OCI-LY3 (cell line): ENCODE measurements around the gene LHPP.

Experiments
- H2AFZ ChIP-seq: fragments of 200-600, 300-600 bp; shearing (Covaris generic); 2 replicates; pipeline ENCODE4 v1.6.0; 2014; ENCODE audit warnings: antibody characterized with exemption, low read depth, low read length
- H3K27ac ChIP-seq: fragments of 200-600, 300-600 bp; sonication (generic); 2 replicates; pipeline ENCODE4 v1.5.1; 2014; ENCODE audit warnings: mild to moderate bottlenecking, low read length, moderate library complexity, mixed read lengths
- H3K27me3 ChIP-seq: fragments of 200-600, 300-600 bp; sonication (generic); 2 replicates; pipeline ENCODE4 v1.6.1; 2014; ENCODE audit warnings: low read depth, low read length, mixed read lengths
- H3K36me3 ChIP-seq: fragments of 200-600, 300-600 bp; sonication (generic); replicated peaks from 2 replicates; pipeline ENCODE3; 2014; ENCODE audit warnings: low read depth, low read length, mixed read lengths
- H3K4me1 ChIP-seq: fragments of 300-600, 200-600 bp; sonication (generic); 2 replicates; pipeline ENCODE4 v1.6.1; 2014; ENCODE audit warnings: low read length, mixed read lengths
- H3K4me2 ChIP-seq: fragments of 200-600, 300-600 bp; sonication (generic); 2 replicates; pipeline ENCODE4 v1.6.1; 2014; ENCODE audit warnings: low read length, mixed read lengths
- H3K4me3 ChIP-seq: fragments of 300-600, 200-600 bp; sonication (generic); 2 replicates; pipeline ENCODE4 v1.5.1; 2014; ENCODE audit warnings: antibody characterized with exemption, mild to moderate bottlenecking, low read length, moderate library complexity
- H3K79me2 ChIP-seq: fragments of 300-600, 200-600 bp; shearing (Covaris generic); 2 replicates; pipeline ENCODE4 v1.6.1; 2014; ENCODE audit warnings: mild to moderate bottlenecking, low read length, mixed read lengths
- H3K9ac ChIP-seq: fragments of 300-600, 200-600 bp; shearing (Covaris generic); 2 replicates; pipeline ENCODE4 v1.6.0; 2014; ENCODE audit warnings: mild to moderate bottlenecking, low read length, moderate library complexity
- H3K9me3 ChIP-seq: fragments of 200-600, 300-600 bp; shearing (Covaris generic); 2 replicates; pipeline ENCODE4 v1.6.1; 2014; ENCODE audit warnings: low read length, mixed read lengths; ENCODE audit not compliant: insufficient read depth
- H4K20me1 ChIP-seq: fragments of 200-600, 300-600 bp; sonication (generic); 2 replicates; pipeline ENCODE4 v1.6.1; 2016; ENCODE audit warnings: low read length, mixed read lengths; ENCODE audit not compliant: insufficient read depth
- EZH2phosphoT487 ChIP-seq: fragments of 200-600 bp; shearing (Covaris generic); IDR thresholded peaks from 2 replicates; pipeline ENCODE4 v1.6.1; 2018; ENCODE audit warnings: antibody characterized with exemption, mixed run types, low read depth
- TF ChIP-seq, protein P1 (sequence below): fragments of 200-600, 300-600 bp; sonication (generic); IDR thresholded peaks from 2 replicates; pipeline ENCODE4 v1.5.1; 2014; ENCODE audit warnings: antibody characterized with exemption, low read length, low read depth

Gene LHPP

GRCh38 chr10:124453960-124454610 is 7.5 kb upstream of the LHPP start:
- no peaks in the 10 kb centered on the region for H3K79me2 ChIP-seq
- H3K4me1 ChIP-seq: no peaks in the 10 kb centered on the region
- no peak overlapping the region for H3K27ac ChIP-seq
- no peak overlapping the region for H3K9ac ChIP-seq
- H3K27me3 ChIP-seq: peaks cover 25% of the 10 kb centered on the region
- H3K4me2 ChIP-seq: no peak overlapping the region
- no peaks in the 10 kb centered on the region for H4K20me1 ChIP-seq
- no peak overlapping the region for H2AFZ ChIP-seq
- no peak overlapping the region for H3K4me3 ChIP-seq
- H3K36me3 ChIP-seq: no peaks in the 10 kb centered on the region
- H3K9me3 ChIP-seq: no peaks in the 10 kb centered on the region
- TF ChIP-seq, protein P1, sequence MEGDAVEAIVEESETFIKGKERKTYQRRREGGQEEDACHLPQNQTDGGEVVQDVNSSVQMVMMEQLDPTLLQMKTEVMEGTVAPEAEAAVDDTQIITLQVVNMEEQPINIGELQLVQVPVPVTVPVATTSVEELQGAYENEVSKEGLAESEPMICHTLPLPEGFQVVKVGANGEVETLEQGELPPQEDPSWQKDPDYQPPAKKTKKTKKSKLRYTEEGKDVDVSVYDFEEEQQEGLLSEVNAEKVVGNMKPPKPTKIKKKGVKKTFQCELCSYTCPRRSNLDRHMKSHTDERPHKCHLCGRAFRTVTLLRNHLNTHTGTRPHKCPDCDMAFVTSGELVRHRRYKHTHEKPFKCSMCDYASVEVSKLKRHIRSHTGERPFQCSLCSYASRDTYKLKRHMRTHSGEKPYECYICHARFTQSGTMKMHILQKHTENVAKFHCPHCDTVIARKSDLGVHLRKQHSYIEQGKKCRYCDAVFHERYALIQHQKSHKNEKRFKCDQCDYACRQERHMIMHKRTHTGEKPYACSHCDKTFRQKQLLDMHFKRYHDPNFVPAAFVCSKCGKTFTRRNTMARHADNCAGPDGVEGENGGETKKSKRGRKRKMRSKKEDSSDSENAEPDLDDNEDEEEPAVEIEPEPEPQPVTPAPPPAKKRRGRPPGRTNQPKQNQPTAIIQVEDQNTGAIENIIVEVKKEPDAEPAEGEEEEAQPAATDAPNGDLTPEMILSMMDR: no peak
- TF ChIP-seq EZH2phosphoT487: no peak

DNA sequence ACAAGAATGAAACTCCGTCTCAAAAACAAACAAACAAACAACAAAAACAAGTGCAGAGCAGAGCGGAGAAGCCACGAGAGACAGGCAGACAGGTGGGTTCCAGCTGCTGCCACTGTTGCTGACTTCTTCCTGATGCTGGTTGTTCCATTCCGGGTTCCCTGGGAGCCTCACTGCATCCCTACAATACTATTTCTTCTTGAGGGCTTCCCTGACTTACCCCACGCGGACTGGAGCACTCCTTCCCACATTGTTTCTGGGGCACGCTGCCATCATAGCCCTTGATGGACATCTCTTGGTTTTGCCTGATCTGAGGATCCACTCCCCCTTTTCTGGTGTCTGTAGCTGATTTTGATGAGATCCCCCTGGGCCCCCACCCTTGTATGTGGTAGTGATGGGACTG is 6.2 kb upstream of the LHPP start:
- Histone ChIP-seq H3K27ac (no peak overlapping the region), H3K4me3 (no peak overlapping the region), H3K4me2 (no peak overlapping the region), H3K27me3 (peaks cover 25% of the 10 kb centered on the region), H3K79me2 (no peaks in the 10 kb centered on the region), H3K4me1 (no peaks in the 10 kb centered on the region), H3K9ac (no peak overlapping the region), H3K36me3 (no peaks in the 10 kb centered on the region), H4K20me1 (no peaks in the 10 kb centered on the region), H3K9me3 (no peaks in the 10 kb centered on the region), H2AFZ (no peak overlapping the region)
- TF ChIP-seq EZH2phosphoT487: no peak

GRCh38 chr10:124458473-124458872 is 3.1 kb upstream of the LHPP start:
- no peaks in the 10 kb centered on the region for H3K36me3 ChIP-seq
- H3K9me3 ChIP-seq: no peaks in the 10 kb centered on the region
- H2AFZ ChIP-seq: no peak overlapping the region
- H3K27me3 ChIP-seq: peaks cover 18% of the 10 kb centered on the region
- H3K27ac ChIP-seq: no peak overlapping the region
- no peaks in the 10 kb centered on the region for H4K20me1 ChIP-seq
- no peak overlapping the region for H3K9ac ChIP-seq
- H3K4me3 ChIP-seq: no peak overlapping the region
- H3K79me2 ChIP-seq: no peaks in the 10 kb centered on the region
- H3K4me2 ChIP-seq: no peak overlapping the region
- TF ChIP-seq, protein P1: no peak
- TF ChIP-seq EZH2phosphoT487: no peak
- no peaks in the 10 kb centered on the region for H3K4me1 ChIP-seq

GRCh38 chr10:124458889-124459288 is 2.7 kb upstream of the LHPP start:
- no peak overlapping the region for H3K9ac ChIP-seq
- H3K27me3 ChIP-seq: peaks cover 17% of the 10 kb centered on the region
- no peaks in the 10 kb centered on the region for H3K36me3 ChIP-seq
- no peaks in the 10 kb centered on the region for H4K20me1 ChIP-seq
- H3K79me2 ChIP-seq: no peaks in the 10 kb centered on the region
- H3K9me3 ChIP-seq: no peaks in the 10 kb centered on the region
- H3K4me1 ChIP-seq: no peaks in the 10 kb centered on the region
- no peak overlapping the region for H3K4me3 ChIP-seq
- no peak overlapping the region for H3K27ac ChIP-seq
- TF ChIP-seq, protein P1: no peak
- TF ChIP-seq EZH2phosphoT487: no peak
- no peak overlapping the region for H3K4me2 ChIP-seq
- H2AFZ ChIP-seq: no peak overlapping the region
